Osteoblast (primary cell): ENCODE results near the gene CADPS2. TPM values are rescaled to one million over a fixed set of nuclear protein-coding genes. Genes with fewer than 3 reads are reported as not detected.

Experiments
- DNase-seq: peaks from one replicate; pipeline ENCODE4 v3.0.0; 2011; ENCODE audit warnings: low spot score, mixed read lengths; ENCODE audit not compliant: insufficient read length; ENCODE audit errors: missing footprints
- H2AFZ ChIP-seq: 2 replicates; pipeline ENCODE4 v1.6.0; 2011; ENCODE audit warnings: mild to moderate bottlenecking, low read length
- H3K27ac ChIP-seq: 2 replicates; pipeline ENCODE4 v1.5.1; 2011; ENCODE audit warnings: mild to moderate bottlenecking, low read depth, low read length, moderate library complexity
- H3K27me3 ChIP-seq: 2 replicates; pipeline ENCODE4 v1.6.0; 2012; ENCODE audit warnings: mild to moderate bottlenecking, control low read depth, inconsistent platforms, low read length, moderate library complexity; ENCODE audit not compliant: insufficient read depth
- H3K36me3 ChIP-seq: 2 replicates; pipeline ENCODE4 v1.5.1; 2011; ENCODE audit warnings: mild to moderate bottlenecking, low read length, control low read depth, moderate library complexity; ENCODE audit not compliant: insufficient read depth
- H3K4me1 ChIP-seq: 2 replicates; pipeline ENCODE4 v1.5.1; 2011; ENCODE audit warnings: mild to moderate bottlenecking, low read length, control low read depth, moderate library complexity; ENCODE audit not compliant: insufficient read depth
- H3K4me2 ChIP-seq: 2 replicates; pipeline ENCODE4 v1.6.0; 2011; ENCODE audit warnings: mild to moderate bottlenecking, low read length; ENCODE audit not compliant: insufficient read depth
- H3K4me3 ChIP-seq: fragments of 200-600 bp; sonication (generic); 3 replicates; pipeline ENCODE4 v1.5.1; 2012; ENCODE audit warnings: mild to moderate bottlenecking, low read length, inconsistent platforms; ENCODE audit not compliant: insufficient read depth
- H3K79me2 ChIP-seq: 2 replicates; pipeline ENCODE4 v1.6.0; 2012; ENCODE audit warnings: mild to moderate bottlenecking, low read length, control low read depth, inconsistent platforms; ENCODE audit not compliant: insufficient read depth
- H3K9me3 ChIP-seq: 2 replicates; pipeline ENCODE4 v1.5.1; 2011; ENCODE audit warnings: low read depth, low read length, control low read depth
- H4K20me1 ChIP-seq: 2 replicates; pipeline ENCODE4 v1.6.0; 2012; ENCODE audit warnings: mild to moderate bottlenecking, low read length, control low read depth; ENCODE audit not compliant: insufficient read depth
- total RNA-seq: library from RNA; depleted of rRNA; stranded (reverse); fragments of >200 nt; gene quantifications from 2 replicates; pipeline ENCODE4 v1.2.3, GENCODE V29; 2012
- TF ChIP-seq, protein P1 (sequence below): IDR thresholded peaks from 2 replicates; pipeline ENCODE4 v1.5.1; 2011; ENCODE audit warnings: mild to moderate bottlenecking, low read depth, low read length, moderate library complexity; ENCODE audit errors: extremely low read depth

CADPS2 gene
- total RNA-seq, 1 donor = 21.7 TPM

DNA sequence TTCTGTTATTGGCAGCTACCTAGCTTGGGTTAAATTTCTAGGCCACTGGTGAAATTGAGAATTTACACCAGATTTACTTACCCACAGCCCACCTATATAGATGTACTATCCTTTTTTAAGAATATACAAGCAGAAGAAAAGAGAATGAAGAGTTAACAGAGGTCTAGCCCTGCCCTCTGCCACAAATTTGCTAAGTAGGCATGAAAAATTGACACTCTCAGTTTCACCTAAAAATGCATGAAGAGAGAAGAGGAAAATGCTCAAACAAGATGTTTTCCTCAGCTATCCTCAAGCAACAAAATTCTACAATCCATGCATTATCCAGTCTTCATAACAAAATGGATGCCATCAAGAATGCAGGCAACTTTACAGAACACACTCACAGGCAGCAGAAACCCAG is 158.9 kb downstream of the CADPS2 start:
- Histone ChIP-seq H3K4me2 (no peak overlapping the region), H3K27me3 (no peaks in the 10 kb centered on the region), H4K20me1 (no peaks in the 10 kb centered on the region), H3K79me2 (no peaks in the 10 kb centered on the region), H3K27ac (no peak overlapping the region), H3K4me3 (no peak overlapping the region), H3K36me3 (no peaks in the 10 kb centered on the region), H2AFZ (no peak overlapping the region), H3K4me1 (no peaks in the 10 kb centered on the region), H3K9me3 (no peaks in the 10 kb centered on the region)
- TF ChIP-seq, protein P1, sequence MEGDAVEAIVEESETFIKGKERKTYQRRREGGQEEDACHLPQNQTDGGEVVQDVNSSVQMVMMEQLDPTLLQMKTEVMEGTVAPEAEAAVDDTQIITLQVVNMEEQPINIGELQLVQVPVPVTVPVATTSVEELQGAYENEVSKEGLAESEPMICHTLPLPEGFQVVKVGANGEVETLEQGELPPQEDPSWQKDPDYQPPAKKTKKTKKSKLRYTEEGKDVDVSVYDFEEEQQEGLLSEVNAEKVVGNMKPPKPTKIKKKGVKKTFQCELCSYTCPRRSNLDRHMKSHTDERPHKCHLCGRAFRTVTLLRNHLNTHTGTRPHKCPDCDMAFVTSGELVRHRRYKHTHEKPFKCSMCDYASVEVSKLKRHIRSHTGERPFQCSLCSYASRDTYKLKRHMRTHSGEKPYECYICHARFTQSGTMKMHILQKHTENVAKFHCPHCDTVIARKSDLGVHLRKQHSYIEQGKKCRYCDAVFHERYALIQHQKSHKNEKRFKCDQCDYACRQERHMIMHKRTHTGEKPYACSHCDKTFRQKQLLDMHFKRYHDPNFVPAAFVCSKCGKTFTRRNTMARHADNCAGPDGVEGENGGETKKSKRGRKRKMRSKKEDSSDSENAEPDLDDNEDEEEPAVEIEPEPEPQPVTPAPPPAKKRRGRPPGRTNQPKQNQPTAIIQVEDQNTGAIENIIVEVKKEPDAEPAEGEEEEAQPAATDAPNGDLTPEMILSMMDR = no peak
- DNase-seq = no peak

DNA sequence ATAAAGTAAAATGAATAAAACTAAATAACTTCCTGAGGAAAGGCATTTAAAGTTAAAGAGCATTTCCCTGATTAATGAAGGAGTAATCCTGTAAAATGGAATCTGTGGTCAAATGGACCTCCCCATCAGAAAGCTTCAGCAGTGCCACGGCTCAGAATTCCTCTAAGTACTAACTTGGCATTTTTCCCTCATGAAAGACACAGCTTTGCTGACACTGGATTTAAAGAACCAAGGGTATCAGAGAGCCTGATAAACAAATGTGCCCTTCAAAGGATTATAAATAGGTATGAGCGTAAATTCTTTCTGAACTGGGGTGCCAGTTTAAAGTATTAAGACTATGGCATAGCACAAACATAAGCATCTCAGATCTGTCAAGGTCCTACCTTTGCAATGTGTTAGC is 159.4 kb downstream of the CADPS2 start:
- Histone ChIP-seq H3K4me2 (no peak overlapping the region), H3K4me1 (no peaks in the 10 kb centered on the region), H4K20me1 (no peaks in the 10 kb centered on the region), H3K9me3 (no peaks in the 10 kb centered on the region), H3K27me3 (no peaks in the 10 kb centered on the region), H2AFZ (no peak overlapping the region), H3K79me2 (no peaks in the 10 kb centered on the region), H3K27ac (no peak overlapping the region), H3K36me3 (no peaks in the 10 kb centered on the region), H3K4me3 (no peak overlapping the region)
- TF ChIP-seq, protein P1 = no peak
- no peak for DNase-seq

DNA sequence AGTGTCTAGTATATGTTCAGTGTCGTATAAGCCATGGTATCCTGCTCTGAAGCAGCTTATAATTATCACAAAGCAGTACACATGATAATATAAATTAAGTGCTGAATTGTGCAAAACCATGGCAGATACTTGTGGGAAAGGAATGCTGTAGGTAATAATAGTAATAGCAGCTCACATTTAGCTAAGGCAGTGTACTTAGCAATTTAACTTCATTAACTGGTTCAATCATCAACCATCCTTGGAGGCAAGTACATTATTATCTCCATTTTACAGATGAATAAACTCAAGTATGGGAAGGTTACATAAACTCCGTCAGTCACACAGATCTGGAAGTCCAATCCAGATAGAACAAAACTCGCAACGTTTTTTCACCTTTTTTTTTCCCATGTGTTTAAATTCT is 161.9 kb downstream of the CADPS2 start:
- no peaks in the 10 kb centered on the region for H3K4me1 ChIP-seq
- H3K36me3 ChIP-seq = no peaks in the 10 kb centered on the region
- no peaks in the 10 kb centered on the region for H3K9me3 ChIP-seq
- H4K20me1 ChIP-seq = no peaks in the 10 kb centered on the region
- no peak overlapping the region for H3K4me2 ChIP-seq
- no peak for DNase-seq
- H3K4me3 ChIP-seq = no peak overlapping the region
- H3K27me3 ChIP-seq = no peaks in the 10 kb centered on the region
- no peak overlapping the region for H2AFZ ChIP-seq
- no peaks in the 10 kb centered on the region for H3K79me2 ChIP-seq
- no peak overlapping the region for H3K27ac ChIP-seq
- TF ChIP-seq, protein P1 = no peak

DNA sequence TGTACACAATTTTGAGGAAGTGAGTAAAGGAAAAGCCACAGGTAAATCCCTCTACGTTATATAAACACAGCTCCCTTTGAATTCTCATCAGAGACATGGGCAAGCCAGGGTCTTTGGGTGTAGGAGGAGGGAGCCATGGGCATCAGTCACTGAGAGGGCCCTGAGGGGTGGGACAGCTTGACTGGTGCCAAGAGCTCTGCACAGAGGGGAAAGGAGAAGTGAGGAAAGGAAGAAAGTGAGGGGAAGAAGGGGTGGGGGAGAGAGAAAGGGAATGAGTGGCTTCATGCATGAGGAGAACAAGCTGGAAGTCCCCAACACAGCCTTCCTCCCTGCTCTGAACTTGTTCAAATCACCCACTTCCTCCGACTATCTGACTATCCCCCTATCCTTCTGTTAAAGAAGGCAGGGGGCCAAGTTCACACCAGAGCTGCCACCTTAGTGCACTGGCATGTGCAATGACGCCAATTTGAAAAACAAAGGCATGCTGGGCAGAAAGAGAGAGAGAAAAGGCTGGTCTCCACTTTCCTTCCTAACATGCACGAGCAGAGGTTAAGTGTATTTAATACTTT is 167.2 kb downstream of the CADPS2 start:
- no peaks in the 10 kb centered on the region for H3K36me3 ChIP-seq
- H3K27me3 ChIP-seq = no peaks in the 10 kb centered on the region
- no peak overlapping the region for H2AFZ ChIP-seq
- DNase-seq = no peak
- H3K4me1 ChIP-seq = no peaks in the 10 kb centered on the region
- H4K20me1 ChIP-seq = no peaks in the 10 kb centered on the region
- H3K27ac ChIP-seq = no peak overlapping the region
- no peak overlapping the region for H3K4me3 ChIP-seq
- no peaks in the 10 kb centered on the region for H3K9me3 ChIP-seq
- no peak overlapping the region for H3K4me2 ChIP-seq
- TF ChIP-seq, protein P1 = no peak
- H3K79me2 ChIP-seq = no peaks in the 10 kb centered on the region
